Muscle of arm (tissue), 12 donors: ENCODE results near the gene HRG. TPM values are rescaled to one million over a fixed set of nuclear protein-coding genes. Genes with fewer than 3 reads are reported as not detected.
"Not testable (repeated sequence)": the region's sequence is repeated elsewhere in the genome, so short reads cannot be mapped to it uniquely, and the experiment has no call there.

Source experiments
- DNase-seq: peaks from one replicate; pipeline ENCODE4 v3.0.0-alpha.2; 2013
- polyA plus RNA-seq, 12 donors: library from polyadenylated mRNA; unstranded; fragments of 120-200 nt; gene quantifications; one replicate each; pipeline ENCODE4 v1.2.1, GENCODE V29; 2013; ENCODE audit not compliant: insufficient read length in 12 of 12

Gene HRG
- polyA plus RNA-seq, 12 donors, result 0.04 to 2.7 (median 0.19) TPM; not detected in 6

DNA sequence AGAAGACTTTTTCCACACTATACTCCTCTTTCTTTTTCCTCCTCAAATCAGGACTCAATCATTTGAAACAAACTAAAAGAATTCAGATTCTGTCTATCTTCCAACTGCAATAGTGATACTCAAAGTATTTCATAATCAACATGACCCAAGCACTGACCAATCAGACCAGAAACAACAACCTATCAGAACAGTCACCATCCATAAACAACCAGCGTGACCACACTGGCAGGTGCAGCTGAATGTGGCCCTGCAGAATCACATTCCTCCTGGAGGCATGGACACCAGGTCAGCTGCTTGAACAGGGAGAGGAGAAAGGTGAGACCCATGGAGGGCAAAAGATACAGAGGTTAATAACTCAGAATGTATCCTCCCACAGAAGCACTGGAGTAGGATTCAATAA is 13.3 kb downstream of the HRG start:
- DNase-seq, result no peak

DNA sequence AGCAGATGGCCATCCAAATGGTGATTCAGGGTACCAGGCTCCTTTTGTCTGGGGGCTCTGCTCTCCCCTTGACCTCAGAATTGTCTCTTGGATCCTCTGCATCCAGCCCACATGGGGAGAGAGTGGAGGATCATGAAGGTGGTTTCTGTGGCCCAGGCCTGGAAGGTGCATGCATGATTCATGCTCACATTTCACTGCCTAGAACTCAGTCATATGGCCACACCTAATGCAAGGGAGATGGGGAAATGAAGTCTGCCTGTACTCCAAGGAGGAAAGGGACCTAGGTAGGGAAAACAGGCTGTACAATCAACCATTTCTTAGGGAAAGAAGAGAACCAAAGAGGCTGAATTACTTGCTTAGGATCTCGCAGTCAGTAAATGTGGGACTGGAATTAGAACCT is 15.1 kb downstream of the HRG start:
- DNase-seq, result no peak

DNA sequence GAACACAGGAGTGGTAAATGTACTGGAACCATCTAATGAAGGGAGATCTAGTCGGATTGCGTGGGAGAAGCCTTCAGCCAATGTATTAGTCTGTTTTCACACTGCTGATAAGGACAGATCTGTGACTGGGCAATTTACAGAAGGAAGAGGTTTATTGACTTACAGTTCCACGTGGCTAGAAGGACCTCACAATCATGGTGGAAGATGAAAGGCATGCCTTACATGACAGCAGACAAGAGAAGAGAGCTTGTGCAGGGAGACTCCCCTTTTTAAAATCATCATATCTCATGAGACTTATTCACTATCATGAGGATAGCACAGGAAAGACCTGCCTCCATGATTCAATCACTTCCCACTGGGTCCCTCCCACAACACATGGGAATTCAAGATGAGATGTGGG is 17.0 kb downstream of the HRG start:
- DNase-seq, result no peak

DNA sequence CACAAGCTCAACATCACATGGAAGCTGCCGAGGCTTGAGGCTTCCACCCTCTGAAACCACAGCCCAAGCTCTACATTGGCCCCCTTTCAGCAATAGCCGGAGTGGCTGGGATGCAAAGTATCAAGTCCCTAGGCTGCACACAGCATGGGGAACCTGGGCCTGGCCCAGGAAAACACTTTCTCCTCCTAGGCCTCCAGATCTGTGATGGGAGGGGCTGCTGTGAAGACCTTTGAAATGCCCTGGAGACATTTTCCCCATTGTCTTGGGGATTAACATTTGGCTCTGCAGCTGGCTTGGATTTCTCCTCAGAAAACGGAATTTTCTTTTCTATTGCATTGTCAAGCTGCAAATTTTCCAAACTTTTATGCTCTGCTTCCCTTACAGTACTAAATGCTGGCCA is 18.2 kb downstream of the HRG start:
- DNase-seq, result no peak

DNA sequence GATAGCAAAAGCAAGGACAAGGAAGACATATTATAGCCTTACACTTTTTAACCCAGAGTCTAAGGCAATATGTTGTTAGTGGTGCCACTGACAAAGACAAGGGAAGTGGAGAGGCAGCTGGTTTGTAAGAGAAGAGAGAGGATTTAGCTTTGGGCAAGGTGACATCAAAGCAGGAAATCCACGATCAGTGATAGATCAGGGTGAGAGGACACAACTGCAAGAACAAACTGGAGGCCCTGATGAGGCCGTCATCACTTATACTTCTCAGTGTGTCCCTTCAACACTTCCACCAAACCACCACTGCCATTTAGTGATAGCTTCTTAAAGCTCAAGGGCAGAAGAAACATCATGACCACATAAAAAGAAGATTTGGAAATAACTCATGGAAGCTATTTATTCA is 20.7 kb downstream of the HRG start:
- not testable (repeated sequence) for DNase-seq

DNA sequence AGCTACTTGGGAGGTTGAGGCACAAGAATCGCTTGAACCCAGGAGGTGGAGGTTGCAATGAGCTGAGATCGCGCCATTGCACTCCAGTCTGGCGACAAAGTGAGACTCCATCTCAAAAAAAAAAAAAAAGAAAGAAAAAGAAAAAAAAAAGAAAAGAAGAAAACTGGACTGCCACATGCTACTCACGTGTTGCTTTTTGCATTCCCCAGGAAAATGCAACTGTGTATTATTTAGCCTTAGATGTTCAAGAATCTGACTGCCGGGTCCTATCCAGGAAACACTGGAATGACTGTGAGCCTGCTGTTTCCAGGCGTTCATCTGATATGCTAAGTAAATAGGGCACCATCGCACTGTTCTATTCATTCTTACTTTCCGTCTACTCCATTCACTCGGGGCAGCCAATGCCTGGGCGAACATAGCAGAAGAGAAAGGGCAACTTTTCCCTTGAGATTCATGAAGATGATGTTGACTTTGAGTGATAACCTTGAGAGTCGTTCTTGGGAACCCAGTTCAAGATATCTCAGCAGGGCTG is 21.4 kb downstream of the HRG start:
- no peak for DNase-seq

DNA sequence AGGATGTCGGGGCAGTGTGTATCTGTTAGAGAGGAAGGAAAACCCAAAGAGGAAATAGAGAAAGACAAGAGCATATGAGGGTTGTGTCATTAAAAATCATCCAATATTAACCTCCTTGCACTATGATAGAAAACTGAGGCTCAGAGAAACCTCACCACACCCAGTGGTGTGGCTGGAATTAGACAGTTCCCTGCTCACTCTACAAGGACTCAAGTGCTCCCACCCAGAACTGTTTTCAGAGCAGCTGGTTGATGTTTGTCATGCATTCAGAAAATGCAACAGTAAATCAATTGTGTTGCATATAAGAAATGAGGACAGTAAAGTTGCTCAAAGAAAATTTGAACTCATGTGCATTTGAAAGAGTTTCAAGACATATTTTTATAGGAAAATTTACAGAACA is 24.5 kb downstream of the HRG start:
- DNase-seq, result not testable (repeated sequence)

DNA sequence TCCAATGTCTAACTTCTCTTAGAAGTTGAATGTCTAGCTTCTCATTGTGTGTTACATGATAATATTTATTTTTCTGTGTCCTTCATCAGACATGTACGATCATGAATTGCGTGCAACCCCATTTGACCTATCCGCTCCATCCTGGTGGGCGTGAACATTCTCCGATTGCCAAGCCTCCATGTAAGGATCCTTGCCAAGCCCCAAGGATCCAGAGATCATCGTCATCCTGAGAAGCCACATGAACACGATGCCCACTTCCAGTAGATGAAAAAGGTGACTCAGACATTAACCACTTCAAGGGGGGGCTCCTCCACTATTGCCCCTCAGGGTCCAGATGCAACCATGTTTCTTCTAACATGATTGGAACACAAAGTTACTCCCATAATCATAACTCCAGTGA is 25.9 kb downstream of the HRG start:
- DNase-seq, result no peak

DNA sequence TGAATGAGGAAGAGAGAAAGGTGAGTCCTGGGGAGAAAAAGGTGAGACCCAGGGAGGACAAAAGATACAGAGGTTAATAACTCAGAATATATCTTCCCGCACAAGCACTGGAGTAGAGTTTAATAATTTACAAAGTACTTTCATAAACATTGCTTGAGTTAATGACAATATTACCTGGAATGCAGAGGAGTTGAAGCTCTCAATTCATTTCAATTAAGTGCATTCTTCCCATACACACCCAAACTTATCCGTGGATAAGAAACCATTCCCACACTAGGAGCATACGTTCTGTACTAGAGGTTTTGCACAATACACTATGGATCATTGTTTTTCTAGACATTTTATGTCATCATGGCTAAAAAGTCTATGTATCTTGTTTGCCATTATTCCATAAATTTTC is 28.0 kb downstream of the HRG start:
- DNase-seq, result no peak

DNA sequence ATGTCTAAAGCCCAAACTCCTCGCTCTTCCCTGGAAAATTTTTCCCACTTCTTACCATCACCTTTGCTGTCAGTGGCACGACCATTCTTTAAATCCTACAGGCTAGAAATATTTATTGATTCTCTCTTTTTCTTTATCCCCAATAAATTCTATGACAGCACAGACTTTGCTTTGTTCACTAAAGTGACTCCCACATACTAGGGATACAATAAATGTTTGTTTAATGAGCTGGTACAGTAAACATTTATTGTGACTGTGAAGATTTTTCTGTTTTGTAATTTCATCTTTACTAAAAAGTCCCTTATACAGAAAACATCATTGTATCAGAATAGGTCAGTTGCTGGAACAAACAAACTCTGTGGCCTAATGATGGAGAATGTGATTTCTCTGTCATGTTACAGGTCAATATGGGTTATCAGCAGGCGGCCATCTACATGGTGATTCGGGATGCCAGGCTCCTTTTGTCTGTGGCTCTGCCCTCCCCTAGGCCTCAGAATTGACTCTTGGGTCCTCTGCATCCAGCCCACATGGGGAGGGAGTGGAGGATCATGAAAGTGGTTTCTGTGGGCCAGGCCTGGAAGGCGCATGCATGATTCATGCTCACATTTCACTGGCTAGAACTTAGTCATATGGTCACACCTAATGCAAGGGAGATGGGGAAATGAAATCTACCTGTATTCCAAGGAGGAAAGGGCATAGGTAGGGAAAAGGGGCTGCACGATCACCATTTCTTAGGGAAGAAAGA is 28.6 kb downstream of the HRG start:
- no peak for DNase-seq

DNA sequence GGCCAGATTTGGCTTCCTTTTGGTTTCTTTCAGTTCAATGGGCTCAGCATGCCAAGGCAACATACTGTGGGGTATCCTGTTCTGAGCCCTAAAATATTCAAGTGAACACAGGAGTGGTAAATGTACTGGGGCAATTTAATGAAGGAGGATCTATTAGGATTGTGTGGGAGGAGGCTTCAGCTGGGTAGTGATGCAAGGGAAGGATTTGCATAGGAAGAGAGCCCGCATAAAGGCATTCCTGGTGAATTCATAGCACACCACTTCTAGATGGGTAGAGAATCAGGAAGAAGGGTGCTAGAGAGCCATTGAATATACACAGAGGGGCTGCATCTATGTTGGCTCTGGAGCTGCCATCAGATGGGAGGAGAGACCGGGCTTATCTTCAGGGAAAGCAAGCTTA is 30.7 kb downstream of the HRG start:
- no peak for DNase-seq

DNA sequence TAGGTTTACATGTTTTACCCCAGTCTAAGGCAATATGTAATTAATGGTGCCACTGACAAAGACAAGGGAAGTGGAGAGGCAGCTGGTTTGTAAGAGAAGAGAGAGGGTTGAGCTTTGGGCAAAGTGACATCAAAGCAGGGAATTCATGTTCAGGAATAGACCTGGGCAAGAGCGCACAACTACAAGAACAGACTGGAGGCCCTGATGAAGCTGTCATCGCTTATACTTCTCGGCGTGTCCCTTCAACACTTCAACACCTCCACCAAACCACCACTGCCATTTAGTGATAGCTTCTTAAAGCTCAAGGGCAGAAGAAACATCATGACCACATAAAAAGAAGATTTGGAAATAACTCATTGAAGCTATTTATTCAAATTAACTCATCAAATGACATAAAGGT is 31.7 kb downstream of the HRG start:
- DNase-seq, result no peak

DNA sequence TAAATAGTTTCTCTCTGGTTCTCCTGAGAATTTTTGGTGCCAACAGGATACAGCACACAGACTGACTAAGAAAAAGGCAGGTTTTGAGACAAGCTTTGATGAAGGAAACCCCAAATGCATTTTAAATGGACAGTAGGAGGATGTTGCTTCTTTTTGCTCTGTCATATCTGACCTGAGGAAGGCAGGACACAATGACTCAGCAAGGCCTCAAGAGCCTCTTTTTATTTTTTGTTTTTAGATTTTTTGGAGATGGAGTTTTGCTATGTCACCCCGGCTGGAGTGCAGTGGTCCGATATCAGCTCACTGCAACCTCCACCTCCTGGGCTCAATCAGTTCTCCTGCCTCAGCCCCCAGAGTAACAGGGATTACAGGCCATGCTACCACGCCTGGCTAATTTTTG is 34.5 kb downstream of the HRG start:
- no peak for DNase-seq

DNA sequence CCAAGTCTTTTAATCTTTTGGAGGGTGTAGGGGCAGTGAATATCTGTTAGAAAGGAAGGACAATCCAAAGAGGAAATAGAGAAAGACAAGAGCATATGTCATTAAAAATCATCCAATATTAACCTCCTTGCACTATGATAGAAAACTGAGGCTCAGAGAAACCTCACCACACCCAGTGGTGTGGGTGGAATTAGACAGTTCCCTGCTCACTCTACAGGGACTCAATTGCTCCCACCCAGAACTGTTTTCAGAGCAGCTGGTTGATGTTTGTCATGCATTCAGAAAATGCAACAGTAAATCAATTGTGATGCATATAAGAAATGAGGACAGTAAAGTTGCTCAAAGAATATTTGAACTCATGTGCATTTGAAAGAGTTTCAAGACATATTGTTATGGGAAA is 36.6 kb downstream of the HRG start:
- DNase-seq, result not testable (repeated sequence)

DNA sequence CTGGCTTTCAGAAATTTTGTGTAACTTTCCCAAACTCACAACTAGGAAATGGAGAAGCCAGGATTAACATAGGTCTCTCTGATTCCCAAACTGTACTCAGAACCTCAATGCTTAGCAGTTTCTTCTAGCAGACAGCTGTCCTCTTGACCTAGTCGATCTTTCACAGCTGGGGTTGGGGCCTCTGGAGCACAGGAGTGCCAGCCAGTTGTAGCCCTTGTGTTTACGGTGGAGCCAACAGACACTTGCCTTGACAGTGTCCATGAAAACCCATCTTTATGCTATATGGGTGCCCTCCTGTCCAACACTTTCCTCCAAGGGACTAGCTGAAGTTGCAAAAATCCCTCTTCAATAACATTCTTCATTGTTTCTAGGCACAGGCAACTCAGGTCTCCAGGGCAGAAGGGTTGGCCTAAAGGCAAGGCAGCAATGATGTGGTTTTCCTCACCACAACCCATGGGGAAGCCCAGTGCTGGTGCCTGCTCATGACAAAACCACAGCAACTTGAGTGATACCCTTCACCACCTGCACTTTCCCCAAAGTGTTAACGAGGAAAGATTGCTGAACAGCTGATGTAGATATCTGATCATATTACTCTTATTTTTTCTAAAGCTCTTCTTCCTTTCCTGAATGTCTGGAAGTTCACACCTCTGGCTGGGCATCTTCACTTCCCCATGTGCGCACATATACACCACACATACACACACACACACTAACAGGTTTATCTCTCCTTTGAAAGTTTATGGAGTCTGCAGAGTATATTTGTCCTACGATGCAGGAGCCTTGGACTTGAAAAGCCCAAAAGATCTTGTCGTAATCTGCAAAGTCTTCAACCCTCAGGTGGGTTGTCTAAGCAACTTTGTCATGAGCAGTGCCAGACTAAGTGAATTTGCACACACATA is 40.3 kb downstream of the HRG start:
- no peak for DNase-seq

DNA sequence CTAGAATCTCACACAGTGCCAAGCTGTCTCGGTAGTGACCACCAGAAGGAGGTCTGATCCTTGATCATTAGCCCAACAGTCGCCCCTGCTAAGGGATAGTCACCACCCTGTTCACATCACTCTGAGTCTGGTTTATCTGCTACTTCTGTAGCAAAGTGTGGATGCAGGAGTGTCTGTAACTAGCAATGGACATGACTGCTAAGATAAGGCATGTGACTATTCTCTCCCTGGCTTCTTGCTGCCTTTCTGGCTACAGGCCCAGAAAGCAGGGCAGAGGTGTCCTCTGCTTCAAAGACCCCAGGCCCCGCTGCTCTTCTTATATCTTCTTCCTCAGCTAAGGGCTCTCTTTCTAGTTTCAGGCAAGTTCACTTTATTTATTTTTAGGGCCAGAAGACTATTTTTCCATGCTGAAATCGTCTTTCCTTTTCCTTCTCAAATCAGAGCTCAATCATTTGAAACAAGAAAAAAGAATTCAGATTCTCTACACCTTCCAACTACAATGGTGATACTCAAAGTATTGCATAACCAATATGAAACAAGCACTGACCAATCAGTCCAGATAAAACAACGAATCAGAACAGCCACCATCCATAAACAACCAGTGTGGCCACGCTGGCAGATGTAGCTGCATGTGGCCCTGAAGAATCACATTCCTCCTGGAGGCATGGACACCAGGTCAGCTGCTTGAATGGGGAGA is 43.3 kb downstream of the HRG start:
- no peak for DNase-seq

DNA sequence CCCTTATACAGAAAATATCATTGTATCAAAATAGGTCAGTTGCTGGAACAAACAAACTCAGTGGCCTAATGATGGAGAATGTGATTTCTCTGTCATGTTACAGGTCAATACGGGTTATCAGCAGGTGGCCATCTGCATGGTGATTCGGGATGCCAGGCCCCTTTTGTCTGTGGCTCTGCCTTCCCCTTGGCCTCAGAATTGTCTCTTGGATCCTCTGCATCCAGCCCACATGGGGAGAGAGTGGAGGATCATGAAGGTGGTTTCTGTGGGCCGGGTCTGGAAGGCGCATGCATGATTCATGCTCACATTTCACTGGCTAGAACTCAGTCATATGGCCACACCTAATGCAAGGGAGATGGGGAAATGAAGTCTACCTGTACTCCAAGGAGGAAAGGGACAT is 44.9 kb downstream of the HRG start:
- not testable (repeated sequence) for DNase-seq

DNA sequence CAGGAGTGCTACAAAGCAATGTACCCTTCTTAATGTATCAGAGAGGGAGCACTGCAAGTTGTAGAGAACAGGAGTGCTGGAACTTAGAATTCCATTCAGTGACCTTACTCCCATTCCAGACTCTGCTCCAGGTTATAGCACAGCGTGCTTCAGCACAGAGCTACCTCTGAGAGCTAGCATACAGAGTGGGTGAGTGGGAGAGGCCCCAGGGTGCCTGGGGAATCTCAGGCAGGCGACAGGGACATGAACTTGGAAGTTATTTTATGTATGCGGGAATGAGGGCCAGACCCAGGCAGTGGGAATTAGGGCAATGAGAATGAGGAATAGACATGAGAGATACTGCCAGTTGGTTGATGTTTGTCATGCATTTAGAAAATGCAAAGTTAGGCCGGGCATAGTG is 47.7 kb downstream of the HRG start:
- no peak for DNase-seq

DNA sequence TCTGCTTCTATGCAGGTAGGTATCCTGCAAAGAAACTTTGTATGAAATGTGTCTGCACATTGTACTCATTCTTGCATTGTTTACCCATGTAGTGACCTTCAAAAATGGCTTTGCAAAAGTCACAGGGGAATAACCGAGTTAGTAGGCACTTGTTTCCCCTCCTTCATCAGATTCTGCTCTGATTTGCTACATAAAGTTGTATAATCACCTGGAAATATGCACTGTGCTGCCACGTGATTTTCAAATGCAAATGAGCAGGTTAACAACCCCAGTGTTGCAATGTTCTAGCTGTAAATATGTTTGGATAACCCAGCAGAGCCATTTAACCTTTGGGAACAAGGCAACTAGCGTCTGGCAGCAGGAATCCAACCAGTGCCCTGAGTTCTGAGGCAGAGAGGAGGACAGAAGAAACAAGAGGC is 51.2 kb downstream of the HRG start, which contains the start of gene KNG1:
TSS of gene KNG1 (plus strand) at position 321 of the 419 bp plus-strand sequence. CDS start 184 bp downstream, outside the sequence.
- no peak for DNase-seq

DNA sequence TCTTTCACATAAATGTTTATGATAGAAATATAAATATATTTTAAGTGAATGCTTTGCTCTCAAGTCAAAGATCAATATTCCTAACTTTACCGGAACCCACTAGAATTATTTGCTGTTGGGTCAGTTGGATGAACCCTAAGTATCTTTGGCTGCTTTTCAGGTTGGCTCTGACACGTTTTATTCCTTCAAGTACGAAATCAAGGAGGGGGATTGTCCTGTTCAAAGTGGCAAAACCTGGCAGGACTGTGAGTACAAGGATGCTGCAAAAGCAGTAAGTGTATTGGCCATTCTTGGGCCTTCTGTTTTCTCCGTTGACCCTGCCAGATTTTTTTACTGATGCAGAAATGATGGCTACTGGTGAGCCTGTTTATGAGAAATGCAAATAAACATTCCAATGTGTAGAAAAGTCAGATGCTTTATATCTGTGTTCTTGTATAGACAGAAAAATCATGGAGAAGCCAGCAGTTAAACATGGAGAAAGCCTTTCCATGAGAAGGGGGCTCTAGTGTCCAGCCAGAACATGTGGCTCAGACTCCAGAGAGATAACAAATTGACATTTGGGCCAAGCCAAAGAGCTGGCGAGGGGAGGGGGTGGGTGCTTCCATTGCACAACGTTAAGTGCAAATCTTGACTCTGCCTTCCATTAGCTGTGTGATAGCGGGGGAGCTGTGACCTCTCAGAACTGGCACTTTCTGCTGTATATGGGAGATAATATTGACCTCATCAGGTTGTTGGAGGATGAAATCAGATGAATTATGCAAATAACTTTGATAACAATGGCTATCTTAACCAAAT is 54.3 kb downstream of the HRG start:
- no peak for DNase-seq

DNA sequence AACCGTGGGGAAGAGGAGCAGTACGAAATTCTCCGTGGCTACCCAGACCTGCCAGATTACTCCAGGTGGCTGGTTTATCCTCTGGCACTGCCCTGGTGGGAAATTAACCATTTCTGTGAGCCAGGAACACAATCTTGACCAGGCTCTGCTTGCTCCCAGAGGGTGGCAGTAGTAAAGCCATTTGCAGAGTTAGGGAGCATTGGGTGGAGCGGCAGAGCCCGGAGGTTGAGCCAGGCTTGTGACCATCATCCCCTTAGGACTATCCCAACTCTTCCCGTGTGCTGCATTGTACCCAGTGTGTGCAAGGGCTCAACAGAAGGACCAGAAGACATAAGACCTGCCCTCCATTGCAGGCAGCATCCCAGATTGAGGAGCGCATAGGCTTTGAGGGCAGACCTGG is 56.6 kb downstream of the HRG start:
- no peak for DNase-seq
